ENCODE data around the gene MXD1.

DNA sequence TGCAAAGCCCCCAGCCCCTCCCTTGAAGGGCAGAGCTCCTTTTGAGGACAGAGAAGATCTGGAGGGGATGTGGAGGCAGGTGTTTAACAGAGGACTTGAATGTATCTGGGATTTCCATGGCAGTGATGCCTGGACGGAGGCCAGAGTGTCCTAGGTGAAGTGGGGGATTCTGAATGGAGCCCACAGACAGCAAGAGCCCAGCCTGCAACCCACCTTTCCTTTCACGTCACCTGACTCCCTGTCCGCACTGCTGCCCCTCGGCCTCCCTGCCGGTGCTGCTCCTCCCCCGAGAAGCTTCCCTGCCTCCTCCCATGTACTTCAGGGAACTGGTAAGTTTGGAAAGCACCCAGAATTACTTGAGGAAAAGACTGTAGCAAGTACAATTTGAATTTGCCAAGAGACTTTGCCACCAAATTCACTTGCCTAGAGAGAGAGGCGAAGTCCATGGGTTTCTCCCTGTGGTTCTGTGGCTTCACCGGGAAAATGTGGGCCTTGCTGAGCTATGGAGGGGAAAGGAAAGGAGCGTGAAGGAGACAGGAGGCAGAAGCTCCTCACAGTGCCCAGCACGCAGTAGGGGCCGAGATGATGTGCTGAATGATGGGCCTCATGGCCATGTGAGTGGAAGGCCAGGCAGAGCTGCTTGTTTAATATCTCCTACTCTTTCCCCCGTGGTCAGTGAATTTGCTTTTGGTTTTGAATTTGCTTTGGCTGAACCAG is 60.4 kb downstream of the MXD1 start:
- TF ChIP-seq POLR2AphosphoS5 (IDR thresholded peaks at IDR 0.05) (no peak), CTCF (IDR thresholded peaks at IDR 0.05) (no peak), POLR2A (IDR thresholded peaks at IDR 0.05) (no peak), EP300 (IDR thresholded peaks at IDR 0.05) (no peak)
